GM23338 (cell line): ENCODE measurements around the gene CTNNA1. TPM values are rescaled to one million over a fixed set of nuclear protein-coding genes. Genes with fewer than 3 reads are reported as not detected.

Source experiments
- ATAC-seq: fragments of 200-7000 bp; cut with Tn5 transposase; 3 replicates; pipeline ENCODE4 v1.9.1; 2020
- DNase-seq: peaks from one replicate; pipeline ENCODE4 v3.0.0-alpha.2; 2015; ENCODE audit warnings: low spot score
- H2AFZ ChIP-seq: fragments of 200-600 bp; sonication (generic); 2 replicates; pipeline ENCODE4 v1.8.0; 2016; ENCODE audit warnings: antibody characterized with exemption, mild to moderate bottlenecking, moderate library complexity
- H3F3A ChIP-seq: fragments of 200-600 bp; sonication (generic); replicated peaks from 2 replicates; pipeline ENCODE4 v1.8.0; 2017; ENCODE audit warnings: antibody characterized with exemption, mixed run types, low read depth
- H3K27ac ChIP-seq: fragments of 200-600 bp; sonication (generic); 2 replicates; pipeline ENCODE4 v1.6.1; 2016; ENCODE audit warnings: low read depth
- H3K27me3 ChIP-seq: fragments of 200-600 bp; sonication (generic); 2 replicates; pipeline ENCODE4 v1.8.0; 2016; ENCODE audit warnings: mild to moderate bottlenecking, mixed run types, moderate library complexity; ENCODE audit not compliant: insufficient read depth
- H3K36me3 ChIP-seq: fragments of 200-600 bp; sonication (generic); 2 replicates; pipeline ENCODE4 v1.8.0; 2016; ENCODE audit warnings: mild to moderate bottlenecking; ENCODE audit not compliant: insufficient read depth
- H3K4me1 ChIP-seq: fragments of 200-600 bp; sonication (generic); 2 replicates; pipeline ENCODE4 v1.8.0; 2016; ENCODE audit warnings: mild to moderate bottlenecking, moderate library complexity; ENCODE audit not compliant: insufficient read depth
- H3K4me2 ChIP-seq: fragments of 200-600 bp; sonication (generic); 2 replicates; pipeline ENCODE4 v1.7.1; 2017; ENCODE audit warnings: mixed run types
- H3K4me3 ChIP-seq: fragments of 200-600 bp; sonication (generic); 2 replicates; pipeline ENCODE4 v1.6.1; 2016; ENCODE audit warnings: mixed run types
- H3K79me2 ChIP-seq: fragments of 200-600 bp; sonication (generic); replicated peaks from 2 replicates; pipeline ENCODE4 v1.8.0; 2017; ENCODE audit warnings: mild to moderate bottlenecking; ENCODE audit not compliant: insufficient read depth
- H3K9me2 ChIP-seq: fragments of 200-600 bp; sonication (generic); 2 replicates; pipeline ENCODE4 v1.8.0; 2017; ENCODE audit not compliant: insufficient read depth
- H4K20me1 ChIP-seq: fragments of 200-600 bp; sonication (generic); replicated peaks from 2 replicates; pipeline ENCODE4 v1.8.0; 2017; ENCODE audit warnings: mild to moderate bottlenecking; ENCODE audit not compliant: insufficient read depth
- H3K27ac Mint-ChIP-seq: 2 replicates; pipeline ENCODE4 v1.8.0; 2020; ENCODE audit warnings: inconsistent platforms, mild to moderate bottlenecking, moderate library complexity, mixed read lengths
- H3K27me3 Mint-ChIP-seq: 3 replicates; pipeline ENCODE4 v1.8.0; 2022; ENCODE audit warnings: low read depth, mild to moderate bottlenecking, moderate library complexity, mixed read lengths, inconsistent platforms; ENCODE audit not compliant: insufficient read depth, poor library complexity
- H3K36me3 Mint-ChIP-seq: 3 replicates; pipeline ENCODE4 v1.8.0; 2021; ENCODE audit warnings: low read depth, mild to moderate bottlenecking, inconsistent platforms, moderate library complexity, mixed read lengths
- H3K4me1 Mint-ChIP-seq: 3 replicates; pipeline ENCODE4 v1.8.0; 2020; ENCODE audit warnings: mild to moderate bottlenecking, inconsistent platforms, mixed read lengths
- H3K4me3 Mint-ChIP-seq: 3 replicates; pipeline ENCODE4 v1.8.0; 2021; ENCODE audit warnings: moderate library complexity, mild to moderate bottlenecking, inconsistent platforms, mixed read lengths
- H3K9me3 Mint-ChIP-seq: 3 replicates; pipeline ENCODE4 v1.8.0; 2020; ENCODE audit warnings: moderate library complexity, mild to moderate bottlenecking, inconsistent platforms, mixed read lengths
- CREB1 ChIP-seq: fragments of 250-450 bp; sonication (Bioruptor Pico); IDR thresholded peaks from 2 replicates; pipeline ENCODE4 v1.5.0; 2020; ENCODE audit warnings: low read depth, mild to moderate bottlenecking, moderate library complexity
- CTCF ChIP-seq, 2 experiments: fragments of 200-600 bp in 1 of 2; sonication (generic) in 1 of 2; conservative IDR thresholded peaks; 2 replicates each; pipeline versions ENCODE4 v1.5.1 to v1.6.1; 2016 to 2017; ENCODE audit warnings: antibody characterized with exemption in 2 of 2, low read depth in 2 of 2, mild to moderate bottlenecking in 2 of 2, moderate library complexity in 1 of 2
- ETS1 ChIP-seq: IDR thresholded peaks from 2 replicates; pipeline ENCODE4 v1.6.1; 2016; ENCODE audit warnings: antibody characterized with exemption
- EZH2 ChIP-seq: fragments of 200-600 bp; sonication (generic); IDR thresholded peaks from one replicate; pipeline ENCODE4 v1.8.0; 2017; ENCODE audit warnings: antibody characterized with exemption, mild to moderate bottlenecking, low read depth; ENCODE audit not compliant: unreplicated experiment
- EZH2phosphoT487 ChIP-seq: fragments of 200-600 bp; sonication (generic); IDR thresholded peaks from one replicate; pipeline ENCODE4 v1.8.1; 2018; ENCODE audit warnings: antibody characterized with exemption; ENCODE audit not compliant: unreplicated experiment
- JUNB ChIP-seq: IDR thresholded peaks from one replicate; pipeline ENCODE4 v1.6.1; 2016; ENCODE audit warnings: antibody characterized with exemption; ENCODE audit not compliant: unreplicated experiment
- NANOG ChIP-seq: IDR thresholded peaks from 2 replicates; pipeline ENCODE4 v1.6.1; 2016; ENCODE audit warnings: antibody characterized with exemption, borderline replicate concordance
- STAT1 ChIP-seq: IDR thresholded peaks from one replicate; pipeline ENCODE4 v1.6.1; 2016; ENCODE audit warnings: antibody characterized with exemption; ENCODE audit not compliant: unreplicated experiment
- ZNF114 ChIP-seq: fragments of 250-450 bp; sonication (Bioruptor Pico); IDR thresholded peaks from 2 replicates; pipeline ENCODE4 v1.5.0; 2020; ENCODE audit warnings: mild to moderate bottlenecking, moderate library complexity
- ZNF331 ChIP-seq: fragments of 250-450 bp; sonication (Bioruptor Pico); IDR thresholded peaks from 2 replicates; pipeline ENCODE4 v1.5.0; 2020; ENCODE audit warnings: low read depth, mild to moderate bottlenecking, moderate library complexity
- ZNF462 ChIP-seq: fragments of 250-450 bp; sonication (Bioruptor Pico); IDR thresholded peaks from 2 replicates; pipeline ENCODE4 v1.5.0; 2020; ENCODE audit warnings: mild to moderate bottlenecking, moderate library complexity
- polyA plus RNA-seq: library from polyadenylated mRNA; unstranded; fragments of >200 nt; fragmentation: Nextera tagmentation; extraction: Ambion mirVana; gene quantifications from 2 replicates; pipeline ENCODE4 v1.2.1, GENCODE V29; 2016
- total RNA-seq: library from RNA; depleted of rRNA; stranded (reverse); fragments of >200 nt; shearing (Covaris generic); gene quantifications from 2 replicates; pipeline ENCODE4 v1.2.3, GENCODE V29; 2014

The CTNNA1 gene
- total and polyA plus RNA-seq, 2 experiments from 2014 or later: 111 to 348 TPM

GRCh38 chr5:138949988-138950387 lies 196.8 kb downstream of the CTNNA1 start:
- Histone ChIP-seq H3K36me3 (no peaks in the 10 kb centered on the region), H3K27me3 (no peaks in the 10 kb centered on the region), H3K4me1 (no peaks in the 10 kb centered on the region; the same call in 1 of the 2 replicates), H3K27ac (no peak overlapping the region), H3K4me3 (no peak overlapping the region), H3K79me2 (no peaks in the 10 kb centered on the region), H3K9me2 (no peaks in the 10 kb centered on the region), H3K4me2 (no peak overlapping the region), H4K20me1 (no peaks in the 10 kb centered on the region), H2AFZ (no peak overlapping the region), H3F3A (no peaks in the 10 kb centered on the region)
- no peaks in the 10 kb centered on the region for H3K9me3 Mint-ChIP-seq
- DNase-seq: no peak
- peaks cover 23% of the 10 kb centered on the region for H3K27me3 Mint-ChIP-seq
- TF ChIP-seq NANOG (no peak), CREB1 (no peak), ETS1 (no peak)
- H3K4me3 Mint-ChIP-seq: no peak overlapping the region
- H3K4me1 Mint-ChIP-seq: peaks cover 32% of the 10 kb centered on the region
- H3K27ac Mint-ChIP-seq: no peak overlapping the region
- H3K36me3 Mint-ChIP-seq: no peaks in the 10 kb centered on the region
- ATAC-seq: no peak

GRCh38 chr5:138950421-138951031 lies 197.3 kb downstream of the CTNNA1 start:
- no peaks in the 10 kb centered on the region for H3K36me3 Mint-ChIP-seq
- H3K4me2 ChIP-seq: no peak overlapping the region
- H3F3A ChIP-seq: no peaks in the 10 kb centered on the region
- DNase-seq: no peak
- no peaks in the 10 kb centered on the region for H3K27me3 ChIP-seq
- H3K9me2 ChIP-seq: no peaks in the 10 kb centered on the region
- no peaks in the 10 kb centered on the region; the same call in 1 of the 2 replicates for H3K4me1 ChIP-seq
- no peaks in the 10 kb centered on the region for H3K9me3 Mint-ChIP-seq
- H3K4me3 ChIP-seq: no peak overlapping the region
- H3K4me3 Mint-ChIP-seq: no peak overlapping the region
- no peaks in the 10 kb centered on the region for H4K20me1 ChIP-seq
- no peak overlapping the region for H3K27ac Mint-ChIP-seq
- no peak overlapping the region for H3K27ac ChIP-seq
- no peaks in the 10 kb centered on the region for H3K36me3 ChIP-seq
- no peaks in the 10 kb centered on the region for H3K79me2 ChIP-seq
- peaks cover 22% of the 10 kb centered on the region for H3K27me3 Mint-ChIP-seq
- ATAC-seq: no peak
- no peak overlapping the region for H2AFZ ChIP-seq
- H3K4me1 Mint-ChIP-seq: peaks cover 32% of the 10 kb centered on the region
- TF ChIP-seq CREB1 (no peak), ZNF114 (CRISPR knock-in tag) (no peak), ETS1 (no peak), ZNF462 (CRISPR knock-in tag) (no peak), EZH2 (no peak), ZNF331 (CRISPR knock-in tag) (no peak), STAT1 (no peak), CTCF (conservative IDR thresholded peaks at IDR 0.05; ENCODE audit: low read depth in 2 of 2) (no peak), JUNB (no peak), EZH2phosphoT487 (no peak), NANOG (no peak)
